PC-9 (cell line): ENCODE measurements around the gene NAA10. TPM values are rescaled to one million over a fixed set of nuclear protein-coding genes. Genes with fewer than 3 reads are reported as not detected.

ENCODE experiments used
- BruUV-seq: library from RNA; stranded (reverse); fragments of 400-500 nt; replicated peaks from 2 replicates; lab custom pipeline; 2021; lab: Mats Ljungman, UMichigan
- CTCF ChIA-PET: fragments of 300-600 bp; sonication (Branson Sonifier 250); formaldehyde crosslinking; loops from one replicate; lab custom pipeline; 2022; ENCODE audit warnings: antibody characterized with exemption; lab: Charles Lee
- POLR2A ChIA-PET: fragments of 300-600 bp; sonication (Branson Sonifier 250); formaldehyde crosslinking; loops from one replicate; lab custom pipeline; 2022; ENCODE audit warnings: antibody characterized with exemption; ENCODE audit not compliant: unreplicated experiment; lab: Charles Lee
- DNase-seq, 2 experiments: peaks; one replicate each; pipeline versions ENCODE4 v3.0.0 to v3.0.0-alpha.2; 2015 to 2022; ENCODE audit warnings: mixed read lengths in 1 of 2
- H2AFZ ChIP-seq: fragments of 200-600 bp; sonication (generic); 2 replicates; pipeline ENCODE4 v1.8.1; 2017; ENCODE audit warnings: antibody characterized with exemption
- H3F3A ChIP-seq: fragments of 200-600 bp; sonication (generic); 2 replicates; pipeline ENCODE4 v1.8.1; 2017; ENCODE audit warnings: antibody characterized with exemption, mild to moderate bottlenecking, low read depth; ENCODE audit not compliant: insufficient read depth
- H3K27ac ChIP-seq: fragments of 200-600 bp; sonication (generic); 2 replicates; pipeline ENCODE4 v1.6.1; 2016; ENCODE audit warnings: mixed run types
- H3K27me3 ChIP-seq: fragments of 200-600 bp; sonication (generic); 2 replicates; pipeline ENCODE4 v1.6.1; 2016; ENCODE audit warnings: low read depth, mixed run types; ENCODE audit not compliant: insufficient read depth
- H3K36me3 ChIP-seq: fragments of 200-600 bp; sonication (generic); 2 replicates; pipeline ENCODE4 v1.6.1; 2016; ENCODE audit warnings: low read depth, mixed run types
- H3K4me1 ChIP-seq: fragments of 200-600 bp; sonication (generic); replicated peaks from 2 replicates; pipeline ENCODE4 v1.6.1; 2016; ENCODE audit warnings: mixed run types; ENCODE audit not compliant: insufficient read depth
- H3K4me2 ChIP-seq: fragments of 200-600 bp; sonication (generic); 2 replicates; pipeline ENCODE4 v1.6.1; 2017; ENCODE audit warnings: mixed run types
- H3K4me3 ChIP-seq: fragments of 200-600 bp; sonication (generic); 2 replicates; pipeline ENCODE4 v1.6.1; 2016; ENCODE audit warnings: mixed run types
- H3K79me2 ChIP-seq: fragments of 200-600 bp; sonication (generic); 2 replicates; pipeline ENCODE4 v1.6.1; 2017; ENCODE audit warnings: low read depth, mixed run types
- H3K9me2 ChIP-seq: fragments of 200-600 bp; sonication (generic); 2 replicates; pipeline ENCODE4 v1.8.1; 2017; ENCODE audit warnings: mild to moderate bottlenecking; ENCODE audit not compliant: insufficient read depth
- H3K9me3 ChIP-seq: fragments of 200-600 bp; sonication (generic); 2 replicates; pipeline ENCODE4 v1.8.1; 2016; ENCODE audit warnings: low read depth; ENCODE audit not compliant: insufficient read depth
- H4K20me1 ChIP-seq: fragments of 200-600 bp; sonication (generic); 2 replicates; pipeline ENCODE4 v1.8.1; 2017; ENCODE audit not compliant: insufficient read depth
- EZH2 ChIP-seq: fragments of 200-600 bp; sonication (generic); IDR thresholded peaks from 2 replicates; pipeline ENCODE4 v1.8.0; 2017; ENCODE audit warnings: antibody characterized with exemption, low read depth
- intact Hi-C: fragments of 100-400 bp; cut with micrococcal nuclease; formaldehyde crosslinking; loops from one replicate; pipeline ENCODE4 v1.10.0; 2022; ENCODE audit not compliant: unreplicated experiment
- total RNA-seq: library from RNA; stranded (reverse); gene quantifications from 2 replicates; pipeline ENCODE4 v1.2.3, GENCODE V29; 2021
- TF ChIP-seq, protein P1 (sequence below): fragments of 200-600 bp; sonication (generic); conservative IDR thresholded peaks from 2 replicates; pipeline ENCODE4 v1.6.1; 2017; ENCODE audit warnings: mixed run types, antibody characterized with exemption, mild to moderate bottlenecking, moderate library complexity

NAA10 gene
- total RNA-seq, 1 experiment from 2014 or later, result 181 TPM

DNA sequence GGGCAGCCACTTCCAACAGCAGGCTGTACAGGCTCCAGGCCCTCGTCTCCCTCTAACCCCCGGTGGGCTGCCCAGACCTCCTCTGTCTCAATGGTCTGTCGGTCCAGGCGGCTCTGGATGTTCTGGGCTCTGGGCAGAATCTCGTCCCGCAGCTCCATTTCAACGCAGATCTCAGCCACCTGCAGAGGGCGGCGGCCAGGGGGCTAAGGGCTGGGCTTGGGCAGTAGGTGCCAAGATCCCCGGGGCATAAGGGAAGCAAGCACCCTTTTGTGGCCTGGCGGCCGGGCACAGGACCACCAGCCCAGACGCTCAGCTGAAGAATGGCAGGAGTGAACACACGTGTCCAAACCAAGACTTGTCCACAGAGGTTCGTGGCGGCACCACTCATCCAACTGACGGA, 21.1 kb downstream of the NAA10 start:
- Histone ChIP-seq H3K4me3 (no peak overlapping the region), H3K4me2 (no peak overlapping the region), H3F3A (no peaks in the 10 kb centered on the region), H3K27ac (no peak overlapping the region), H3K79me2 (no peaks in the 10 kb centered on the region), H3K9me2 (no peaks in the 10 kb centered on the region), H3K36me3 (no peaks in the 10 kb centered on the region), H3K27me3 (no peaks in the 10 kb centered on the region), H3K9me3 (no peaks in the 10 kb centered on the region), H3K4me1 (no peaks in the 10 kb centered on the region), H4K20me1 (no peaks in the 10 kb centered on the region), H2AFZ (no peak overlapping the region)
- POLR2A ChIA-PET, result no interaction called here
- intact Hi-C loops, result no loop called here
- no TSS peak for BruUV-seq
- CTCF ChIA-PET, result no interaction called here
- TF ChIP-seq EZH2, result no peak
- TF ChIP-seq, protein P1, sequence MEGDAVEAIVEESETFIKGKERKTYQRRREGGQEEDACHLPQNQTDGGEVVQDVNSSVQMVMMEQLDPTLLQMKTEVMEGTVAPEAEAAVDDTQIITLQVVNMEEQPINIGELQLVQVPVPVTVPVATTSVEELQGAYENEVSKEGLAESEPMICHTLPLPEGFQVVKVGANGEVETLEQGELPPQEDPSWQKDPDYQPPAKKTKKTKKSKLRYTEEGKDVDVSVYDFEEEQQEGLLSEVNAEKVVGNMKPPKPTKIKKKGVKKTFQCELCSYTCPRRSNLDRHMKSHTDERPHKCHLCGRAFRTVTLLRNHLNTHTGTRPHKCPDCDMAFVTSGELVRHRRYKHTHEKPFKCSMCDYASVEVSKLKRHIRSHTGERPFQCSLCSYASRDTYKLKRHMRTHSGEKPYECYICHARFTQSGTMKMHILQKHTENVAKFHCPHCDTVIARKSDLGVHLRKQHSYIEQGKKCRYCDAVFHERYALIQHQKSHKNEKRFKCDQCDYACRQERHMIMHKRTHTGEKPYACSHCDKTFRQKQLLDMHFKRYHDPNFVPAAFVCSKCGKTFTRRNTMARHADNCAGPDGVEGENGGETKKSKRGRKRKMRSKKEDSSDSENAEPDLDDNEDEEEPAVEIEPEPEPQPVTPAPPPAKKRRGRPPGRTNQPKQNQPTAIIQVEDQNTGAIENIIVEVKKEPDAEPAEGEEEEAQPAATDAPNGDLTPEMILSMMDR, result no peak
- DNase-seq, result no peak

DNA sequence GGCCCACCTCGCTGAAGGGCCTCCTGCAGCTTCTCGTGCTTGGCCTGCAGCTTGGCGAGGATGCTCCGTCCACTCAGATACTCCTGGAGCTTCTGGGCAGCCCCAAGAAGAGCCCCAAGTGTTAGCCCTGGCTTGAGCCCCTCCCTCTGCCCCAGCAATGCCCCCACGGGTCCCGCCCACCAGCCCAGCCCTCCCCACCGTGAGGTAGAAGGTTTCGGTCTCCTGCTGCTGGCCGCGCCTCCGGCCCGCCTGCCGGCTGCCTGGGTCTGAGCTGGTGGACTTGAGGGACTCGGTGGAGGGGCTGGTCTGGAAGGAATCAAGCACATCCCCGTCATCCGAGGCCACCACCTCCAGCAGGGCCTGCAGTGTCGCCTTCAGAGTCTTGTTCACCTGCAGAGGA, 21.6 kb downstream of the NAA10 start:
- Histone ChIP-seq H3K4me3 (no peak overlapping the region), H3K9me2 (no peaks in the 10 kb centered on the region), H3K4me2 (no peak overlapping the region), H3K4me1 (no peaks in the 10 kb centered on the region), H3K27me3 (no peaks in the 10 kb centered on the region), H3K79me2 (no peaks in the 10 kb centered on the region), H3F3A (no peaks in the 10 kb centered on the region), H3K27ac (no peak overlapping the region), H3K36me3 (no peaks in the 10 kb centered on the region), H2AFZ (no peak overlapping the region), H3K9me3 (no peaks in the 10 kb centered on the region), H4K20me1 (no peaks in the 10 kb centered on the region)
- TF ChIP-seq, protein P1, result no peak
- no peak for TF ChIP-seq EZH2
- intact Hi-C loops, result no loop called here
- CTCF ChIA-PET, result no interaction called here
- POLR2A ChIA-PET, result no interaction called here
- no peak for DNase-seq
- no TSS peak for BruUV-seq

DNA sequence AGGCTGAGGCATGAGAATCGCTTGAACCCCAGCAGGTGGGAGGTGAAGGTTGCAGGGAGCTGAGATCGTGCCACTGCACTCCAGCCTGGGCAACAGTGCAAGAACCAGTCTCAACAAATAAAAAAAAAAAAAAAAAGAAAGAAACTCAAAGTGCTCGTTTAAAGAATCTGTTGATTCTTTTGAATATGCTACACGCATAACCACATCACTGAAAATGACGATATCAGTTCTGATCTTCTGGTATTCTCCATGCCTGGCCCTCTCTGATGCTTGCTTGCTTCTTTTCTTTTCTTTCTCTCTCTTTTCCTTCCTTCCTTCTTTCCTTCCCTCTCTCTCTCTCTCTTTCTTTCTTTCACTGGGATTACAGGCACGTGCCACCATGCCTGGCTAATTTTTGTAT, 23.0 kb downstream of the NAA10 start:
- Histone ChIP-seq H3K4me1 (no peaks in the 10 kb centered on the region), H3K27me3 (no peaks in the 10 kb centered on the region), H4K20me1 (no peaks in the 10 kb centered on the region), H3K9me2 (no peaks in the 10 kb centered on the region), H3K9me3 (no peaks in the 10 kb centered on the region), H3K79me2 (no peaks in the 10 kb centered on the region), H3K4me3 (no peak overlapping the region), H3K4me2 (no peak overlapping the region), H3F3A (no peaks in the 10 kb centered on the region), H2AFZ (no peak overlapping the region), H3K27ac (no peak overlapping the region), H3K36me3 (no peaks in the 10 kb centered on the region)
- BruUV-seq, result no TSS peak
- DNase-seq, result no peak
- POLR2A ChIA-PET, result no interaction called here
- intact Hi-C loops, result no loop called here
- CTCF ChIA-PET, result no interaction called here
- TF ChIP-seq, protein P1, result no peak
- TF ChIP-seq EZH2, result no peak
